Activated CD4-positive, CD25-positive, alpha-beta regulatory T cell treated with anti-CD3 and anti-CD28 coated beads, Interleukin-2, amount 50 U/mL, for 16 hours (primary cell): Measurements from ENCODE around the gene CEP135.
"Not testable (repeated sequence)": the region's sequence is repeated elsewhere in the genome, so short reads cannot be mapped to it uniquely, and the experiment has no call there.

Source experiments
- DNase-seq: peaks from one replicate; pipeline ENCODE4 v3.0.0-alpha.2; 2020; ENCODE audit warnings: low read depth, low spot score

The CEP135 gene

GRCh38 chr4:55948726-55949481, at the start of gene CEP135:
Gene CEP135 (plus strand): TSS chr4:55948945. CDS start chr4:55952131, 3,186 bp downstream.
- DNase-seq, result peak; percentile 82

- DNase-seq, result no peak
Measured at GRCh38 chr4:55902677-55903076, 46.1 kb upstream of the CEP135 start.

GRCh38 chr4:55903577-55903976, 45.2 kb upstream of the CEP135 start:
- no peak for DNase-seq

GRCh38 chr4:55904576-55904975, 44.2 kb upstream of the CEP135 start:
- DNase-seq, result no peak

- no peak for DNase-seq
Measured at GRCh38 chr4:55906323-55906722, 42.4 kb upstream of the CEP135 start.

- no peak for DNase-seq
Measured at GRCh38 chr4:55906989-55907388, 41.8 kb upstream of the CEP135 start.

GRCh38 chr4:55907469-55907868, 41.3 kb upstream of the CEP135 start:
- no peak for DNase-seq

- DNase-seq, result no peak
Measured at GRCh38 chr4:55910140-55910539, 38.6 kb upstream of the CEP135 start.

- DNase-seq, result no peak
Measured at GRCh38 chr4:55912249-55912648, 36.5 kb upstream of the CEP135 start.

GRCh38 chr4:55920571-55920970, 28.2 kb upstream of the CEP135 start:
- no peak for DNase-seq

- no peak for DNase-seq
Measured at GRCh38 chr4:55921093-55921492, 27.7 kb upstream of the CEP135 start.

GRCh38 chr4:55925241-55925640, 23.5 kb upstream of the CEP135 start:
- DNase-seq, result no peak

- DNase-seq, result no peak
Measured at GRCh38 chr4:55926610-55927009, 22.1 kb upstream of the CEP135 start.

- DNase-seq, result no peak
Measured at GRCh38 chr4:55927803-55928437, 20.8 kb upstream of the CEP135 start.

- DNase-seq, result no peak
Measured at GRCh38 chr4:55928846-55929245, 19.9 kb upstream of the CEP135 start.

GRCh38 chr4:55931043-55931442, 17.7 kb upstream of the CEP135 start:
- no peak for DNase-seq

- DNase-seq, result no peak
Measured at GRCh38 chr4:55931833-55932232, 16.9 kb upstream of the CEP135 start.

- DNase-seq, result no peak
Measured at GRCh38 chr4:55932511-55932910, 16.2 kb upstream of the CEP135 start.

- DNase-seq, result no peak
Measured at GRCh38 chr4:55933611-55934010, 15.1 kb upstream of the CEP135 start.

GRCh38 chr4:55935907-55936306, 12.8 kb upstream of the CEP135 start:
- DNase-seq, result not testable (repeated sequence)

- DNase-seq, result no peak
Measured at GRCh38 chr4:55938481-55938880, 10.3 kb upstream of the CEP135 start.

- no peak for DNase-seq
Measured at GRCh38 chr4:55939421-55939820, 9.3 kb upstream of the CEP135 start.

- no peak for DNase-seq
Measured at GRCh38 chr4:55941881-55942396, 6.8 kb upstream of the CEP135 start.
